ENCODE results near the gene PTGIS.

The PTGIS gene

GRCh38 chr20:49572857-49573256 is 4.9 kb upstream of the PTGIS start:
- no peak for DNase-seq (ENCODE audit: extremely low spot score)
- no peak for TF ChIP-seq TARDBP (IDR thresholded peaks at IDR 0.05)
- TF ChIP-seq FOXA1 (IDR thresholded peaks at IDR 0.05): no peak
- no peak for TF ChIP-seq SP1 (IDR thresholded peaks at IDR 0.05)
- peak; percentile 27; the same call in 1 of the 2 replicates for TF ChIP-seq PKNOX1 (IDR thresholded peaks at IDR 0.05)
- CTCF ChIA-PET: no interaction called here
- POLR2A ChIA-PET: no interaction called here

- ChIA-PET POLR2A (no interaction called here), CTCF (no interaction called here)
- no peak for TF ChIP-seq SUZ12 (IDR thresholded peaks at IDR 0.05)
- no peak for TF ChIP-seq L3MBTL2 (conservative IDR thresholded peaks at IDR 0.05)
- TF ChIP-seq FOXM1 (IDR thresholded peaks at IDR 0.05; ENCODE audit: borderline replicate concordance): no peak
- no peak for TF ChIP-seq SP1 (IDR thresholded peaks at IDR 0.05)
- no peak for TF ChIP-seq BHLHE40 (IDR thresholded peaks at IDR 0.05; ENCODE audit: borderline replicate concordance)
- TF ChIP-seq FOXK2 (IDR thresholded peaks at IDR 0.05): no peak
- TF ChIP-seq ELF4 (IDR thresholded peaks at IDR 0.05): no peak
- TF ChIP-seq NFRKB (IDR thresholded peaks at IDR 0.05): no peak
- no peak for TF ChIP-seq LEF1 (IDR thresholded peaks at IDR 0.05; ENCODE audit: borderline replicate concordance)
- TF ChIP-seq ZNF384 (IDR thresholded peaks at IDR 0.05): no peak
- no peak for TF ChIP-seq TARDBP (IDR thresholded peaks at IDR 0.05)
- no peak for TF ChIP-seq PKNOX1 (IDR thresholded peaks at IDR 0.05)
- no peak for TF ChIP-seq CTBP1 (IDR thresholded peaks at IDR 0.05; ENCODE audit: borderline replicate concordance)
- no peak for TF ChIP-seq ARNT (IDR thresholded peaks at IDR 0.05)
- no peak for DNase-seq (ENCODE audit: extremely low spot score)
Measured at GRCh38 chr20:49571553-49571835, 3.6 kb upstream of the PTGIS start.

- ChIA-PET CTCF (interaction anchor here (1.0 kb wide), 1 partner anchor 275 kb away, joined by 3 read pairs; no protein-coding TSS in a partner anchor), POLR2A (no interaction called here)
- no peak for DNase-seq (ENCODE audit: extremely low spot score)
- TF ChIP-seq L3MBTL2 (conservative IDR thresholded peaks at IDR 0.05) (no peak), FOXK2 (IDR thresholded peaks at IDR 0.05) (no peak), SUZ12 (IDR thresholded peaks at IDR 0.05) (no peak), NFRKB (IDR thresholded peaks at IDR 0.05) (no peak), CTBP1 (IDR thresholded peaks at IDR 0.05; ENCODE audit: borderline replicate concordance) (no peak), ZNF384 (IDR thresholded peaks at IDR 0.05) (no peak), HDGF (IDR thresholded peaks at IDR 0.05; ENCODE audit: borderline replicate concordance) (no peak), TARDBP (IDR thresholded peaks at IDR 0.05) (no peak), PKNOX1 (IDR thresholded peaks at IDR 0.05) (no peak), FOXA1 (IDR thresholded peaks at IDR 0.05) (no peak), BHLHE40 (IDR thresholded peaks at IDR 0.05; ENCODE audit: borderline replicate concordance) (no peak), ELF4 (IDR thresholded peaks at IDR 0.05) (no peak), LEF1 (IDR thresholded peaks at IDR 0.05; ENCODE audit: borderline replicate concordance) (no peak), ARNT (IDR thresholded peaks at IDR 0.05) (no peak), FOXM1 (IDR thresholded peaks at IDR 0.05; ENCODE audit: borderline replicate concordance) (no peak), SP1 (IDR thresholded peaks at IDR 0.05) (no peak)
Measured at GRCh38 chr20:49570828-49571552, 3.1 kb upstream of the PTGIS start.

- TF ChIP-seq CTBP1 (IDR thresholded peaks at IDR 0.05; ENCODE audit: borderline replicate concordance) (no peak), FOXA1 (IDR thresholded peaks at IDR 0.05) (no peak), BHLHE40 (IDR thresholded peaks at IDR 0.05; ENCODE audit: borderline replicate concordance) (no peak), ARNT (IDR thresholded peaks at IDR 0.05) (no peak), PKNOX1 (IDR thresholded peaks at IDR 0.05) (no peak), SUZ12 (IDR thresholded peaks at IDR 0.05) (no peak), ELF4 (IDR thresholded peaks at IDR 0.05) (no peak), LEF1 (IDR thresholded peaks at IDR 0.05; ENCODE audit: borderline replicate concordance) (no peak), SP1 (IDR thresholded peaks at IDR 0.05) (no peak), ZNF384 (IDR thresholded peaks at IDR 0.05) (no peak), FOXK2 (IDR thresholded peaks at IDR 0.05) (no peak), HDGF (IDR thresholded peaks at IDR 0.05; ENCODE audit: borderline replicate concordance) (no peak), NFRKB (IDR thresholded peaks at IDR 0.05) (no peak)
- ChIA-PET CTCF (interaction anchor here (1.0 kb wide), 1 partner anchor 276 kb away, joined by 3 read pairs; no protein-coding TSS in a partner anchor), POLR2A (no interaction called here)
- DNase-seq (ENCODE audit: extremely low spot score): no peak
Measured at GRCh38 chr20:49570161-49570827, 2.4 kb upstream of the PTGIS start.

GRCh38 chr20:49569411-49570115 is 1.6 kb upstream of the PTGIS start:
- TF ChIP-seq FOXA1 (IDR thresholded peaks at IDR 0.05) (no peak), CTBP1 (IDR thresholded peaks at IDR 0.05; ENCODE audit: borderline replicate concordance) (no peak), SP1 (IDR thresholded peaks at IDR 0.05) (no peak), HDGF (IDR thresholded peaks at IDR 0.05; ENCODE audit: borderline replicate concordance) (no peak)
- CTCF ChIA-PET: no interaction called here
- POLR2A ChIA-PET: no interaction called here
- no peak for DNase-seq (ENCODE audit: extremely low spot score)

All from HEK293T (cell line).